ENCODE results near the gene SOWAHB.

SOWAHB gene

DNA sequence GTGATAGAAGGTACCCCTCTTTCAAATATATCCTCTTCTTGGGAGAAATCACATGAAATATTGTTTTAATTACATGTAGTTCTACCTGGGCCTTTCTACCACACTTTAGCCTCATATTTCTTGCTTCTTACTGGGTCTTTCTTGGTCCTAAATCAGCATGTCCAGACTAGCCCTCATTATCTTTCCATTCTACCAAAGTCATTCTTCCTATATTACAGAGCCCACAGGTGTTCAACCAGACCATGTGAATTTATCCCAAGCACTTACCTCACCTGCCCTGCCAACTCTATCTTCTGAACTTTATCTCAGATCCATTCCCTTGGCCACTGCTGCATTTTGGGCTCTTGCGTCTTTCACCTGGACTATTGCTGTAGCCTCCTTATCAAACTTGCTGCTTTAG, 11.8 kb upstream of the SOWAHB start:
- H3K4me3 ChIP-seq (ENCODE audit: low read depth in 1 of 2, low read length in 2 of 2): no peak overlapping the region
- no peak overlapping the region for H3K9ac ChIP-seq (ENCODE audit: low read length)
- H3K27me3 ChIP-seq (ENCODE audit: control insufficient read depth in 1 of 2, insufficient read depth in 2 of 2, low read length in 2 of 2): no peaks in the 10 kb centered on the region
- H3K9me3 ChIP-seq (ENCODE audit: low read length): no peaks in the 10 kb centered on the region
- H3K27ac ChIP-seq (ENCODE audit: low read depth, low read length): no peak overlapping the region
- H3K36me3 ChIP-seq (ENCODE audit: insufficient read depth, low read length): no peaks in the 10 kb centered on the region
- H3K4me1 ChIP-seq (ENCODE audit: insufficient read depth, low read length): no peaks in the 10 kb centered on the region

DNA sequence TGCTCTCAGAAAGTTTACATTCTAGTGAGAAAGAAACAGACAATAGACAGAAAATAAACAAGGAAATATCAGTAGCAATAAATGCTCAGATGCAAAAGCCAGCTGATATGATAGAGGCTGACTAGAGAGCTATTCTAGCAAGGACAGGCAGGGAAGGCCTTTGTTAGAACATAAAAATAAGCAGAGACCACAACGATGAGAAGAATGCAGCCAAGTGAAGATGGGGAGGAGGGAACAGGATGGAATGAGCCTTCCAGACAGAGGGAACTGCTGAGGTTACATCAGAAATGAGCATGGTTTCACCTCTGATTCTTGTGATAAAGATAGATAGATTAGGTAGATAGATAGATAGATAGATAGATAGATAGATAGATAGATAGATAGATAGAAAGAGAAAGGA, 7.6 kb upstream of the SOWAHB start:
- H3K4me1 ChIP-seq (ENCODE audit: insufficient read depth, low read length): no peaks in the 10 kb centered on the region

GRCh38 chr4:76904646-76905190, 6.8 kb upstream of the SOWAHB start:
- H3K4me1 ChIP-seq (ENCODE audit: insufficient read depth, low read length): no peaks in the 10 kb centered on the region
- H3K9ac ChIP-seq (ENCODE audit: low read length): no peak overlapping the region
- H3K27ac ChIP-seq (ENCODE audit: low read depth, low read length): no peak overlapping the region
- no peak overlapping the region for H3K4me3 ChIP-seq (ENCODE audit: low read depth in 1 of 2, low read length in 2 of 2)
- H3K27me3 ChIP-seq (ENCODE audit: control insufficient read depth in 1 of 2, insufficient read depth in 2 of 2, low read length in 2 of 2): no peaks in the 10 kb centered on the region
- no peaks in the 10 kb centered on the region for H3K36me3 ChIP-seq (ENCODE audit: insufficient read depth, low read length)
- no peaks in the 10 kb centered on the region for H3K9me3 ChIP-seq (ENCODE audit: low read length)

More for the DNA sequence above, 7.6 kb upstream of the SOWAHB start:
- H3K4me3 ChIP-seq (ENCODE audit: low read depth in 1 of 2, low read length in 2 of 2): no peak overlapping the region
- H3K27ac ChIP-seq (ENCODE audit: low read depth, low read length): no peak overlapping the region
- no peaks in the 10 kb centered on the region for H3K27me3 ChIP-seq (ENCODE audit: control insufficient read depth in 1 of 2, insufficient read depth in 2 of 2, low read length in 2 of 2)
- no peaks in the 10 kb centered on the region for H3K9me3 ChIP-seq (ENCODE audit: low read length)
- H3K36me3 ChIP-seq (ENCODE audit: insufficient read depth, low read length): no peaks in the 10 kb centered on the region
- H3K9ac ChIP-seq (ENCODE audit: low read length): no peak overlapping the region

GRCh38 chr4:76902233-76902890, 4.4 kb upstream of the SOWAHB start:
- peaks cover 0 to 13% of the 10 kb centered on the region in 2 donors for H3K27me3 ChIP-seq (ENCODE audit: control insufficient read depth in 1 of 2, insufficient read depth in 2 of 2, low read length in 2 of 2)
- H3K27ac ChIP-seq (ENCODE audit: low read depth, low read length): no peak overlapping the region
- H3K36me3 ChIP-seq (ENCODE audit: insufficient read depth, low read length): no peaks in the 10 kb centered on the region
- H3K4me3 ChIP-seq (ENCODE audit: low read depth in 1 of 2, low read length in 2 of 2): no peak overlapping the region
- H3K9me3 ChIP-seq (ENCODE audit: low read length): no peaks in the 10 kb centered on the region
- H3K4me1 ChIP-seq (ENCODE audit: insufficient read depth, low read length): no peaks in the 10 kb centered on the region
- no peak overlapping the region for H3K9ac ChIP-seq (ENCODE audit: low read length)

- Histone ChIP-seq H3K36me3 (ENCODE audit: insufficient read depth, low read length) (no peaks in the 10 kb centered on the region), H3K9me3 (ENCODE audit: low read length) (no peaks in the 10 kb centered on the region), H3K4me1 (ENCODE audit: insufficient read depth, low read length) (no peaks in the 10 kb centered on the region), H3K27ac (ENCODE audit: low read depth, low read length) (no peak overlapping the region), H3K4me3 (ENCODE audit: low read depth in 1 of 2, low read length in 2 of 2) (no peak overlapping the region), H3K9ac (ENCODE audit: low read length) (no peak overlapping the region), H3K27me3 (ENCODE audit: control insufficient read depth in 1 of 2, insufficient read depth in 2 of 2, low read length in 2 of 2) (peaks cover 21 to 38% of the 10 kb centered on the region in 2 donors)
Observed at GRCh38 chr4:76898949-76899645, 1.2 kb upstream of the SOWAHB start.

- Histone ChIP-seq H3K4me3 (ENCODE audit: low read depth in 1 of 2, low read length in 2 of 2) (peak overlapping the region in 1 of 2 donors; percentile 41), H3K27ac (ENCODE audit: low read depth, low read length) (no peak overlapping the region), H3K9ac (ENCODE audit: low read length) (no peak overlapping the region), H3K4me1 (ENCODE audit: insufficient read depth, low read length) (no peaks in the 10 kb centered on the region), H3K27me3 (ENCODE audit: control insufficient read depth in 1 of 2, insufficient read depth in 2 of 2, low read length in 2 of 2) (peaks cover 21 to 38% of the 10 kb centered on the region in 2 donors), H3K9me3 (ENCODE audit: low read length) (no peaks in the 10 kb centered on the region), H3K36me3 (ENCODE audit: insufficient read depth, low read length) (no peaks in the 10 kb centered on the region)
Observed at GRCh38 chr4:76898385-76898692, 395 bp upstream of the SOWAHB start.

GRCh38 chr4:76896614-76897535, 1.1 kb downstream of the SOWAHB start:
- Histone ChIP-seq H3K27me3 (ENCODE audit: control insufficient read depth in 1 of 2, insufficient read depth in 2 of 2, low read length in 2 of 2) (peaks cover 21 to 38% of the 10 kb centered on the region in 2 donors), H3K4me3 (ENCODE audit: low read depth in 1 of 2, low read length in 2 of 2) (peak overlapping the region; percentile 37 to 41), H3K27ac (ENCODE audit: low read depth, low read length) (no peak overlapping the region), H3K36me3 (ENCODE audit: insufficient read depth, low read length) (no peaks in the 10 kb centered on the region), H3K9ac (ENCODE audit: low read length) (no peak overlapping the region), H3K9me3 (ENCODE audit: low read length) (no peaks in the 10 kb centered on the region), H3K4me1 (ENCODE audit: insufficient read depth, low read length) (no peaks in the 10 kb centered on the region)

- H3K27ac ChIP-seq (ENCODE audit: low read depth, low read length): no peak overlapping the region
- H3K4me3 ChIP-seq (ENCODE audit: low read depth in 1 of 2, low read length in 2 of 2): no peak overlapping the region
- H3K9ac ChIP-seq (ENCODE audit: low read length): no peak overlapping the region
- no peaks in the 10 kb centered on the region for H3K9me3 ChIP-seq (ENCODE audit: low read length)
- peaks cover 21 to 38% of the 10 kb centered on the region in 2 donors for H3K27me3 ChIP-seq (ENCODE audit: control insufficient read depth in 1 of 2, insufficient read depth in 2 of 2, low read length in 2 of 2)
- H3K36me3 ChIP-seq (ENCODE audit: insufficient read depth, low read length): no peaks in the 10 kb centered on the region
- no peaks in the 10 kb centered on the region for H3K4me1 ChIP-seq (ENCODE audit: insufficient read depth, low read length)
Observed at GRCh38 chr4:76896048-76896447, 1.9 kb downstream of the SOWAHB start.

DNA sequence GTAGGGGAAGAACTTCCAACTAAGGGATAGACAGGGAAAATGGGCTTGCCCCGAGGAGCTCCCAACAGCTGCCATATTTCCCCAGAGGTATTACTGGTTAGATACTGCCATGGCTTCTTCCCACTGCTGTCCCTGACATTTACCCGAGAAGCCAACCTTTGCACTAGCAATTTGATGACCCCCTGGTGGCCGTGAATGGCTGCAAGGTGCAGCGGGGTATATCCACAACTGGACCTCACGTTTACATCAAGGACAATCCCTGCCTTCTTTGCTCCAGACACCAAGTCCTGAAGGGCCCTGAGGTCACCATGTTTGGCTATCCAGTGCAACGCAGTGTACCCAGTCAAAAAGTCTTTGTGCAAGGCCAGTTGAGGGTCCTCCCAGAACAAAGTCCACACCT, 2.3 kb downstream of the SOWAHB start:
- peaks cover 21 to 38% of the 10 kb centered on the region in 2 donors for H3K27me3 ChIP-seq (ENCODE audit: control insufficient read depth in 1 of 2, insufficient read depth in 2 of 2, low read length in 2 of 2)
- no peak overlapping the region for H3K27ac ChIP-seq (ENCODE audit: low read depth, low read length)
- no peaks in the 10 kb centered on the region for H3K4me1 ChIP-seq (ENCODE audit: insufficient read depth, low read length)
- H3K9ac ChIP-seq (ENCODE audit: low read length): no peak overlapping the region
- H3K36me3 ChIP-seq (ENCODE audit: insufficient read depth, low read length): no peaks in the 10 kb centered on the region
- no peak overlapping the region for H3K4me3 ChIP-seq (ENCODE audit: low read depth in 1 of 2, low read length in 2 of 2)
- H3K9me3 ChIP-seq (ENCODE audit: low read length): no peaks in the 10 kb centered on the region

DNA sequence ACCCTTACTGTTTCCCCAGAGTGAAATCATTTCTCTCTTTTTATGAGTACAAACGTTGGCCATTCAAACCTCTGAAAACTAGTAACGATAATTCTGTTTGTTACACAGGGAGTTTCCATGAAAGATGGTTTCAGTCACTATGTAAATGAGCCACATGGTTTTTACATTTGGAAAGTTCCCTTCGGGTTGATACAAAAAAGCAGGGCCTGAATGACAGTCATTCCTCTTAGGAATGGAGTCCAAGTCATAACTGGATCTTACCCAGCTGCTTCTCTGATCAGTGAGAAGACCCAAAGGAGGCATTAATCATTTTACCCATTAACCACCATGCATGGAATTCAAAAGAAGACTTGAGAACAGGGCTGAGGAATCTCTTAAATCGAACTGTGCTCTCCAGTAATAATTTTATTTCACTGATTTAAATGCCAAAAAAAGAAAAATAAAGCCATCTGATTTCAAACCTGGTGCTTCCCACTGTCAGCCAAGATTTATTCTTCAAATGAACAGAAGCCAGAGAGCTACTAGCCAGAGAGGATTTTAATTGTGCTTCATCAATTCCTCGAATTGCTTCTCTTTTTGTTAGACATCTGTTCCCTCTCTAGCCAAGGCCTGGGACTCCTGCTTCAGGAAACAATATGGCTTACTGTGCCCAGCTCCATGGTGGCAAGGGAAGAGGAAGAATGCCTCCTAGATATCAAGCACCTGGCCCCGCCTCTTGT, 3.2 kb downstream of the SOWAHB start:
- Histone ChIP-seq H3K27me3 (ENCODE audit: control insufficient read depth in 1 of 2, insufficient read depth in 2 of 2, low read length in 2 of 2) (peaks cover 21 to 38% of the 10 kb centered on the region in 2 donors), H3K4me3 (ENCODE audit: low read depth in 1 of 2, low read length in 2 of 2) (no peak overlapping the region), H3K36me3 (ENCODE audit: insufficient read depth, low read length) (no peaks in the 10 kb centered on the region), H3K4me1 (ENCODE audit: insufficient read depth, low read length) (no peaks in the 10 kb centered on the region), H3K9me3 (ENCODE audit: low read length) (no peaks in the 10 kb centered on the region), H3K9ac (ENCODE audit: low read length) (no peak overlapping the region), H3K27ac (ENCODE audit: low read depth, low read length) (no peak overlapping the region)

DNA sequence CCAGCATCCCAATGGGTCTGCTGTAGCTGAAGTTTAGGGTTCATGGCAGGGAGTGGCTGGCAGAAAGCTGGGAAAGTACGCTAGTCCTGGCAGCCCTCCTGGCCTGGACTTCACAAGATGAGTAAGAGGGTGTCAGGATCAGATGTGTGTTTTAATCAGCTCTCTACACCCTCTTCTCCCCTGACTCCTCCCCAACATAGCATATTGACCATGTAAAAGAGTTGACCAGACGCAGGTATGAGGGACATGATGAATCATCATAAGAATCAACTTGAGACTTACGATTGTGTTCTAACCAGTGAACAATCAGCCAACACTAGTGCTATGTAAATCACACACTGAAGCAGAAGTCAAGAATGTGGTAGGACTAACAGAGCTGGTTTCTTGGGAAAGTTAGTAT, 5.3 kb downstream of the SOWAHB start:
- no peak overlapping the region for H3K4me3 ChIP-seq (ENCODE audit: low read depth in 1 of 2, low read length in 2 of 2)
- H3K9me3 ChIP-seq (ENCODE audit: low read length): no peaks in the 10 kb centered on the region
- no peaks in the 10 kb centered on the region for H3K4me1 ChIP-seq (ENCODE audit: insufficient read depth, low read length)
- H3K27ac ChIP-seq (ENCODE audit: low read depth, low read length): no peak overlapping the region
- H3K9ac ChIP-seq (ENCODE audit: low read length): no peak overlapping the region
- H3K36me3 ChIP-seq (ENCODE audit: insufficient read depth, low read length): no peaks in the 10 kb centered on the region
- peaks cover 21 to 27% of the 10 kb centered on the region in 2 donors for H3K27me3 ChIP-seq (ENCODE audit: control insufficient read depth in 1 of 2, insufficient read depth in 2 of 2, low read length in 2 of 2)
